NCI-H2196 treated with DMSO at 0.1 percent for 48 hours (cell line): ENCODE measurements around the gene ASRGL1.

Experiments
- DNase-seq: peaks from one replicate; lab custom pipeline; 2025; ENCODE audit not compliant: unreplicated experiment; lab: John Stamatoyannopoulos, UW

The ASRGL1 gene

GRCh38 chr11:62439785-62440602 lies 102.7 kb downstream of the ASRGL1 start:
- no peak for DNase-seq
